ENCODE measurements around the gene CACNG4. TPM values are rescaled to one million over a fixed set of nuclear protein-coding genes. Genes with fewer than 3 reads are reported as not detected.

The CACNG4 gene
- total and polyA plus RNA-seq, 9 of the 15 experiments (the other 6 are each of a cell fraction or from before 2014, with no cell fraction given), result 0.07 TPM; not detected in 8

GRCh38 chr17:67015001-67015400 lies 50.5 kb downstream of the CACNG4 start (continued):
- TF ChIP-seq MYC (IDR thresholded peaks at IDR 0.05; ENCODE audit: low read depth, low read length), result no peak
- no peak for TF ChIP-seq MYC (CRISPR knock-in tag; IDR thresholded peaks at IDR 0.05; ENCODE audit: borderline replicate concordance, low read depth)
- no peak for TF ChIP-seq RAD51 (IDR thresholded peaks at IDR 0.05; ENCODE audit: borderline replicate concordance, low read depth)
- no peak for TF ChIP-seq MYNN (IDR thresholded peaks at IDR 0.05)
- no peak for TF ChIP-seq MYNN (CRISPR knock-in tag; IDR thresholded peaks at IDR 0.05)
- no peak for TF ChIP-seq ZNF407 (IDR thresholded peaks at IDR 0.05; ENCODE audit: low read depth)
- TF ChIP-seq ZBTB7A (IDR thresholded peaks at IDR 0.05; ENCODE audit: borderline replicate concordance, control insufficient read depth, low read depth, low read length), result no peak

Data from K562 (cell line).